Astrocyte of the cerebellum (primary cell): ENCODE results near the gene MAGEL2.

ENCODE experiments used
- DNase-seq: peaks from one replicate; pipeline ENCODE4 v3.0.0-alpha.2; 2011; ENCODE audit warnings: low read depth
- H3K4me3 ChIP-seq: 2 replicates; pipeline ENCODE4 v1.5.1; 2011; ENCODE audit warnings: mild to moderate bottlenecking, low read depth, low read length, moderate library complexity
- in situ Hi-C: cut with HindIII; loops from 2 replicates; pipeline ENCODE4 v1.10.0; 2017; ENCODE audit warnings: low sequenced_read_pairs
- TF ChIP-seq, protein P1 (sequence below): IDR thresholded peaks from 2 replicates; pipeline ENCODE4 v1.5.1; 2012; ENCODE audit warnings: low read length, low read depth, moderate library complexity, mild to moderate bottlenecking; ENCODE audit errors: missing control alignments

The MAGEL2 gene

GRCh38 chr15:23686466-23687142, 38.9 kb upstream of the MAGEL2 start:
- TF ChIP-seq, protein P1, sequence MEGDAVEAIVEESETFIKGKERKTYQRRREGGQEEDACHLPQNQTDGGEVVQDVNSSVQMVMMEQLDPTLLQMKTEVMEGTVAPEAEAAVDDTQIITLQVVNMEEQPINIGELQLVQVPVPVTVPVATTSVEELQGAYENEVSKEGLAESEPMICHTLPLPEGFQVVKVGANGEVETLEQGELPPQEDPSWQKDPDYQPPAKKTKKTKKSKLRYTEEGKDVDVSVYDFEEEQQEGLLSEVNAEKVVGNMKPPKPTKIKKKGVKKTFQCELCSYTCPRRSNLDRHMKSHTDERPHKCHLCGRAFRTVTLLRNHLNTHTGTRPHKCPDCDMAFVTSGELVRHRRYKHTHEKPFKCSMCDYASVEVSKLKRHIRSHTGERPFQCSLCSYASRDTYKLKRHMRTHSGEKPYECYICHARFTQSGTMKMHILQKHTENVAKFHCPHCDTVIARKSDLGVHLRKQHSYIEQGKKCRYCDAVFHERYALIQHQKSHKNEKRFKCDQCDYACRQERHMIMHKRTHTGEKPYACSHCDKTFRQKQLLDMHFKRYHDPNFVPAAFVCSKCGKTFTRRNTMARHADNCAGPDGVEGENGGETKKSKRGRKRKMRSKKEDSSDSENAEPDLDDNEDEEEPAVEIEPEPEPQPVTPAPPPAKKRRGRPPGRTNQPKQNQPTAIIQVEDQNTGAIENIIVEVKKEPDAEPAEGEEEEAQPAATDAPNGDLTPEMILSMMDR = no peak
- no peak for DNase-seq
- in situ Hi-C loops = no loop called here
- peak overlapping the region; percentile 50 for H3K4me3 ChIP-seq

DNA sequence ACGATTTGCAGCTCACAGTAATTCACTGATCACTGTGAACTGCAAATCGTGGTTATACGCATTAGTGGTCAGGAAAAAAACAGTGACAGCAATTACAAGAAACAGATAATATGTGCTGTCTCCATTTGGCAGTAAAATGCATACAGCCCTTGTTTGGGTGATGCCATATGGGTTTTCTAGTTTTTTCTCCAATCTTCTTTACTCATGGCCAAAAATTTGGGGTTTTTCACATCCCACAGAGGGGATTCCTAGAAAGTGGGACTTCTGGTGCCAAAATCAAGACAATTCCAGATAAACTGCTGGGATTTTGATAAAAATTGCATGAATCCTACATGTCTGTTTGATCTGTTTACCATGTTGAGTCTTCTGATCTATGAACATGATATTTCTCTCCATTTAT, 23.8 kb upstream of the MAGEL2 start:
- TF ChIP-seq, protein P1 = no peak
- DNase-seq = no peak
- H3K4me3 ChIP-seq = no peak overlapping the region
- in situ Hi-C loops = no loop called here

DNA sequence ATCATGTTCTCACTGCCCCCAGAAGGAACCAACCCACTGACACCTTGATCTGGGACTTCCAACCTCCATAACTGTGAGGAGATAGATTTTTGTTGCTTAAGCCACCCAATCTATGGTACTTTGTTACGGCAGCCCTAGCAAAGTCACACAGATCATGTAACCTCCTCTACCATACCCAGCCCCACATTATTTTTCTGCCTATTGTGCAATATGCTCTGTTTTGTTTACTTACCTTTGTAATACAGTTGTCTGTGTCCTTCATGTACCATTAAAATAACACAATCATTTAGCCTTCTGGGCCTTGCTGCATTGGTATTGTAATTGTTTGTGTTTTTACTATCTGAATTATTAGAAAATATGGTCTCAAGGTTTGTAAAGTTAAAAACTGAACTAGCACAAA, 23.3 kb upstream of the MAGEL2 start:
- TF ChIP-seq, protein P1 = no peak
- in situ Hi-C loops = no loop called here
- DNase-seq = no peak
- no peak overlapping the region for H3K4me3 ChIP-seq

DNA sequence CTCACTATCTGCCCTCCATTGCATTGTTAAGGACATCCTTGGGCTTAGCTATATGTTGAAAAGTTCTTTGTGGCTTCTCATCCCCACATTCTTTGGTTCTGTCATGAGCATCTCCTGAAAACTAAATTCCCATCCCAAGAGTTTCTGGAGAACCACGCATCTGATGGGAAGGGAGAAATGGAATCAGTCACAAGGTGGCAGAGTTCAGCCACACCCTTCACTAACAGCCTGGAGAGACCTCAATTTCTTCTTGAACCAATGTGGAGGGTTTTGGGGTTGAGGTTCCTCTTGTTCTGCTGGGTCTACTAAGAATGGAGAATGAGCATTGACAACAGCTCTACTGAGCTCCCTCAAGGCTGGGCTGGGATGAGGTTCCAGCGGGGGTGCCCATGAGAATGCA, 15.6 kb upstream of the MAGEL2 start:
- TF ChIP-seq, protein P1 = no peak
- H3K4me3 ChIP-seq = no peak overlapping the region
- in situ Hi-C loops = no loop called here
- DNase-seq = no peak

DNA sequence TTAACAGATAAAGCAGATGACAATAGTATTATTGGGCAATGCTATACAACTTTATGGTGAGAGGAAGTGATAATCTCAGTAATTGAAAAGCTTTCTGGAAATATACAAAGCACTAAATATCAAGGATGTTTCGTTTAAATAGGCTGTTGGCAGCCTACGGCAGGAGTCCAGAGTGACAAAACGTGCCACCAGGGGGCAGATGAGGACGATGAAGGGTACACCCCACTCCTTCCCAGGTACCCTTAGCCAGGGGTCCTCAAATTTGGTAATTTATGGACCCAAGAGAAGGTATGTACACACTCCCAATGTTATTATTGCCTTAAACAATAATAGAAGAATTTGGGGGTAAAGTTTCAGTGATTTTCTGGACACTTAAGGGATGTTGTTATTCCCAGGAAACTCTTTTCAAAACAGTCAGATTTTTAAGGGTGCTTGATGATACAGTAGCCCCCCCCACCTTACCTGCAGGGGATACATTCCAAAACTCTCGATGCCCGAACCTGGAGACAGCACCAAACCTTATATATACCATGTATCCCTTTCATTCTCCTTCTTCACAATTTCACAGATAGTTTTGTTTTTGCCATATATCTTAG, 1.4 kb upstream of the MAGEL2 start:
- in situ Hi-C loops = no loop called here
- no peak for DNase-seq
- no peak overlapping the region for H3K4me3 ChIP-seq
- TF ChIP-seq, protein P1 = peak; percentile 46

- TF ChIP-seq, protein P1 = no peak
Observed at GRCh38 chr15:23647001-23647295, 719 bp downstream of the MAGEL2 start.

More at GRCh38 chr15:23647001-23647295, 719 bp downstream of the MAGEL2 start:
- H3K4me3 ChIP-seq = peak overlapping the region; percentile 44
- no peak for DNase-seq
- in situ Hi-C loops = no loop called here
